GM10248 (cell line): ENCODE results near the gene MEF2C.

Source experiments
- CTCF ChIA-PET: fragments of 300-600 bp; sonication (Branson Sonifier 250); formaldehyde crosslinking; extraction: SDS; loops from one replicate; lab custom pipeline; 2021; ENCODE audit warnings: antibody characterized with exemption; lab: Yijun Ruan, JAX
- POLR2A ChIA-PET: fragments of 350-650 bp; sonication (Branson Sonifier 250); formaldehyde crosslinking; extraction: SDS; loops from one replicate; lab custom pipeline; 2020; ENCODE audit warnings: antibody characterized with exemption; lab: Yijun Ruan, JAX
- DNase-seq: peaks from one replicate; pipeline ENCODE4 v3.0.0; 2012; ENCODE audit errors: extremely low spot score
- TF ChIP-seq, protein P1 (sequence below): IDR thresholded peaks from 2 replicates; pipeline ENCODE4 v1.5.1; 2012; ENCODE audit warnings: mild to moderate bottlenecking, low read depth; ENCODE audit errors: extremely low read depth, missing control alignments, control extremely low read depth

MEF2C gene

DNA sequence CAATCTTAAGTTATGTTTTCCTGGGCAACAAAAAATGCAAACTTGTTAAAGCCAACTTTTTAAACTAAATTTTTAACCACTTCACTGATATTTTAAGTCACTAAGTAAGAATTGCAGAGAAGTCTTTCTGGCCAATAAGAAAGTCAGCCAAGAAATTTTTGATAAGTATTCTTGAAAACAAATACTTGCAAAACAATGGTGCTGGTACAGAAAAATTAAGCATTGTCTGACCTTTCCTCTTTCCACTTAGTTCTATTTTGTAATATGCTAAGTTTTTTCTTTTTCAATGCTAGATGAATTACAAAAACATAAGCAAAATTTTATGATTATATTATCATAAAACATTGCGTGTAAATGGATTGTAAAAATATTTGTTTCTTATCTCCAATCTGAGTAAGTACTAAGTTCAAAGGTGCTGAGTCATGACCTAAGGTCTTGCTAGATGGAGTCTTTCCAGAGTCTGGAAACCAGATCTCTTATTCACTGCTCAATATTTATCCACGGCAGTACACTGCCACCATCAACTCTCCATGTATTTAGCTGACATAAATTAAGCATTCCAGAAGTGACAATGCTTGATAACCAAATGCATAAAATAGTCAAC is 139.7 kb downstream of the MEF2C start:
- TF ChIP-seq, protein P1, sequence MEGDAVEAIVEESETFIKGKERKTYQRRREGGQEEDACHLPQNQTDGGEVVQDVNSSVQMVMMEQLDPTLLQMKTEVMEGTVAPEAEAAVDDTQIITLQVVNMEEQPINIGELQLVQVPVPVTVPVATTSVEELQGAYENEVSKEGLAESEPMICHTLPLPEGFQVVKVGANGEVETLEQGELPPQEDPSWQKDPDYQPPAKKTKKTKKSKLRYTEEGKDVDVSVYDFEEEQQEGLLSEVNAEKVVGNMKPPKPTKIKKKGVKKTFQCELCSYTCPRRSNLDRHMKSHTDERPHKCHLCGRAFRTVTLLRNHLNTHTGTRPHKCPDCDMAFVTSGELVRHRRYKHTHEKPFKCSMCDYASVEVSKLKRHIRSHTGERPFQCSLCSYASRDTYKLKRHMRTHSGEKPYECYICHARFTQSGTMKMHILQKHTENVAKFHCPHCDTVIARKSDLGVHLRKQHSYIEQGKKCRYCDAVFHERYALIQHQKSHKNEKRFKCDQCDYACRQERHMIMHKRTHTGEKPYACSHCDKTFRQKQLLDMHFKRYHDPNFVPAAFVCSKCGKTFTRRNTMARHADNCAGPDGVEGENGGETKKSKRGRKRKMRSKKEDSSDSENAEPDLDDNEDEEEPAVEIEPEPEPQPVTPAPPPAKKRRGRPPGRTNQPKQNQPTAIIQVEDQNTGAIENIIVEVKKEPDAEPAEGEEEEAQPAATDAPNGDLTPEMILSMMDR: no peak
- no peak for DNase-seq
- CTCF ChIA-PET: interaction anchor here (1.2 to 3.7 kb wide), 4 partner anchors 14 to 76 kb away, joined by 3 to 22 read pairs (median 3); no protein-coding TSS in a partner anchor
- POLR2A ChIA-PET: no interaction called here

DNA sequence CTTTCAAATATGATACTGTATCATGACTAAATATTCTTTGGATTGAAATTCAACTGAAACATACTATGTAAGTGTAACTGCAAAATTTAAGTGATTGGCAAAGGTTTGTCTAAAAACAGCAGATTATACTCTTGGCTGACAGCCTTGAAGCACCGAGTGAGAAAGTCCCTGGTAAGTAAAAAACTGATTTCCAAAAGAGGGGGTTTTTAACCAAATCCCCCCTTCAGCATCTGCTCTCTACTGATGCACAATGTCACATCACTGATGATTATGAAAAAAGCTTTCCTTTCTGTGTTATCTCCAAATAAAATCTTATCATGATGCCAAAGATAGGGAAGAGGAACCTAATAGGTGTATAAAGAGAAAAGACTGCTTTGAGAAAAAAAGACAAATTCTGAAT is 141.0 kb downstream of the MEF2C start:
- TF ChIP-seq, protein P1: no peak
- DNase-seq: no peak
- ChIA-PET POLR2A (no interaction called here), CTCF (interaction anchor here (1.0 to 1.6 kb wide), 4 partner anchors 12 to 87 kb away, joined by 3 to 5 read pairs (median 4); no protein-coding TSS in a partner anchor)

DNA sequence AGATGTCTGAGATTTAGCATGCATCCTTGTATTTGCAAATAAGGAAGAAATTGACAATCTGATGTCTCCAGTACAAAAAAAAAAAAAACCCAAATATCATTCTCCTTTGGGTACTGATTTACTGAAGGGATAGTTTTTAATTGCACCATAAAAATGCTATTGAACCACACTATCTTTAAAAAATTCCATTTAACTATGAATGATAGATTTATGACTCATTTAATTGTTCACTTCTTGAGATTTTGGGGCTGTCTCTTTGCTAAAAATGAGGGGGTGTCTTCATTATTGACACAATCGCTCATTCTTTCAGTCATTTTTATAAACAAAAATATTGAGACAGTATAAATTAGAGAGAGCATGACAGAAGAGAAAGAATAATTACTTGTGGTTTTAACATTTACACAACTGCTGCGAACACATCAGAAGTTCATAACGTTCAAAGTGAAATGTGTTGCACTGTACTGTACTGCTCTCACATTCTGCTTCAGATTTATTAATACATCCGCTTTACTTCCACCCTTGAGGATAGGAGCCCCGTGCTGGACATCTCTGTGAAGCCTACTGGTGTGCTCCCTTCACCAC is 142.3 kb downstream of the MEF2C start:
- TF ChIP-seq, protein P1: no peak
- DNase-seq: no peak
- POLR2A ChIA-PET: no interaction called here
- CTCF ChIA-PET: interaction anchor here (0.6 to 3.2 kb wide), 7 partner anchors 11 to 88 kb away, joined by 3 to 20 read pairs (median 4); no protein-coding TSS in a partner anchor

DNA sequence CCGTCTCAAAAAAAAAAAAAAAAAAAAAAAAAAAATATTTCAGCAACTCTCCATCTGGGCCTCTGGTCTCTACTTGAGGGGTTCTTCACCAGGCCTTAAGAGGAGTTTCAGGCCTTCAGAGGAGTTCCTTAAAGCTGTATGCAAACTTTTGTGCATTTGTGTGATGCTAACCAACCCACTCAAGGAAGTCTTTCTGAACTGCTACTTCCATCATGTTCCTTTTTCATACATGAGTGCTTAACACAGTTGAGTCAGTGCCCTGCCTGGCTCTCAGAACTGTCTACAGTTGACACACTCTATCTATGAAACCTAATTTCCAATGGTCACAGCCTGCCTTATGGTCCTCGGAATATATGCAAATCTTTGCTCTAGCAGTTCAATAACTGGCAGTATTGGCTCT is 146.5 kb downstream of the MEF2C start:
- POLR2A ChIA-PET: no interaction called here
- TF ChIP-seq, protein P1: no peak
- DNase-seq: no peak
- CTCF ChIA-PET: interaction anchor here (1.8 kb wide), 1 partner anchor 10 kb away, joined by 8 read pairs; no protein-coding TSS in a partner anchor

DNA sequence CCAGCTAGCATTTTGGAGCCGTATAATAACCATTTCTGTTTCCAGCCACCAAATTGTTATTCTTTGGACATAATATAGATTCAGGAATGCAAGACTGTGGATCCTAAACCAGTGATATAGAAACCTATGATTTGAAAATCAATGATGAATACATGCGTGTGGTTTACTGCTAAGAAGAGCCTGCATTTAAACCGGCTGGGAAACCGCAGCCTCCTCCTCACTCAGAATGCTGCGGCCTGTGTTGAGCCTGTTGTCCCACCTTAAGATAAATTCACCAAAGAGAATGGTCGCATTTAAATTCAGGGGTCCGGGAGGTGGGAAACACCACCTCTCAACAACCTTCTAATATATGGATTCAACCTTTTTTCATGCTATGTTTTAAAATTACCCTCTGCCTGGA is 148.0 kb downstream of the MEF2C start:
- TF ChIP-seq, protein P1: no peak
- DNase-seq: no peak
- ChIA-PET CTCF (no interaction called here), POLR2A (no interaction called here)

DNA sequence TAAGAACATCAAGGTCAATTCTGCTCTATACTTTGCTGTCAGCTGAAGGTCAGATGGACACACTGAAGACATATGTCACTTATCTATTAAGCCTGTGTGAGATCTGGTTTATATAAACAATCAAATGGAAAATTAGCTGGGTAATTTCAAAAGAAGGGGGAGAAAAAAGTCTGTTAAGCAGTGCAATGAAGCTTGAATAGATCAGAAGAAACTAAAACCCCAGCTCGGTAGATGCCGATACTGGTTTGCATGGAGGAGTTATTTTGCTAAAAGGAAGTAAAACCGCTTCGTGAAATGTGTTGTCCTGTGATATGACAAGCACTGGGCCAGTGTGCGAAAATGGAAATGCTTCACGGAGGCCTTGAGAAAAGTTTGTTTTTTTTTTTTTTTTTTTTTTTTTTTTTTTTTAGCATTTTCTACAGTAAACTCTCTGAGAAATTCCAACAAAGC is 148.8 kb downstream of the MEF2C start:
- TF ChIP-seq, protein P1: no peak
- DNase-seq: peak; percentile 46
- CTCF ChIA-PET: interaction anchor here (1.0 to 1.1 kb wide), 3 partner anchors 11 to 1531 kb away, joined by 3 to 4 read pairs (median 3); no protein-coding TSS in a partner anchor
- POLR2A ChIA-PET: interaction anchor here (0.7 kb wide), 1 partner anchor 117 kb away, joined by 4 read pairs; no protein-coding TSS in a partner anchor
